ENCODE measurements around the gene PKD2.
"Not testable (repeated sequence)": the region's sequence is repeated elsewhere in the genome, so short reads cannot be mapped to it uniquely, and the experiment has no call there.

Gene PKD2

GRCh38 chr4:88070031-88070430 is 62.6 kb downstream of the PKD2 start:
- no peak for DNase-seq (ENCODE audit: low read depth in 3 of 3)

- DNase-seq (ENCODE audit: low read depth in 3 of 3): no peak
These were observed 67.9 kb downstream of the PKD2 start for GRCh38 chr4:88075336-88075735.

GRCh38 chr4:88077911-88078524 is 70.6 kb downstream of the PKD2 start:
- DNase-seq (ENCODE audit: low read depth in 3 of 3): no peak

GRCh38 chr4:88078579-88078978 is 71.1 kb downstream of the PKD2 start:
- no peak for DNase-seq (ENCODE audit: low read depth in 3 of 3)

- no peak for DNase-seq (ENCODE audit: low read depth in 3 of 3)
These were observed 73.2 kb downstream of the PKD2 start for GRCh38 chr4:88080626-88081025.

- no peak for DNase-seq (ENCODE audit: low read depth in 3 of 3)
These were observed 79.6 kb downstream of the PKD2 start for GRCh38 chr4:88087004-88087403.

GRCh38 chr4:88090898-88091297 is 83.5 kb downstream of the PKD2 start:
- no peak for DNase-seq (ENCODE audit: low read depth in 3 of 3)

- DNase-seq (ENCODE audit: low read depth in 3 of 3): no peak
These were observed 83.9 kb downstream of the PKD2 start for GRCh38 chr4:88091378-88091777.

- DNase-seq (ENCODE audit: low read depth in 3 of 3): no peak
These were observed 86.4 kb downstream of the PKD2 start for GRCh38 chr4:88093874-88094273.

GRCh38 chr4:88097301-88097700 is 89.9 kb downstream of the PKD2 start:
- DNase-seq (ENCODE audit: low read depth in 3 of 3): no peak

GRCh38 chr4:88097781-88098180 is 90.3 kb downstream of the PKD2 start:
- no peak for DNase-seq (ENCODE audit: low read depth in 3 of 3)

GRCh38 chr4:88098993-88099752 is 91.7 kb downstream of the PKD2 start:
- DNase-seq (ENCODE audit: low read depth in 3 of 3): no peak

- no peak for DNase-seq (ENCODE audit: low read depth in 3 of 3)
These were observed 93.7 kb downstream of the PKD2 start for GRCh38 chr4:88101165-88101564.

GRCh38 chr4:88102026-88102425 is 94.6 kb downstream of the PKD2 start:
- DNase-seq (ENCODE audit: low read depth in 3 of 3): no peak

- DNase-seq (ENCODE audit: low read depth in 3 of 3): no peak
These were observed 97.6 kb downstream of the PKD2 start for GRCh38 chr4:88104902-88105610.

GRCh38 chr4:88106205-88106604 is 98.8 kb downstream of the PKD2 start:
- no peak for DNase-seq (ENCODE audit: low read depth in 3 of 3)

- no peak for DNase-seq (ENCODE audit: low read depth in 3 of 3)
These were observed 100.1 kb downstream of the PKD2 start for GRCh38 chr4:88107406-88108107.

- not testable (repeated sequence) for DNase-seq (ENCODE audit: low read depth in 3 of 3)
These were observed 100.7 kb downstream of the PKD2 start for GRCh38 chr4:88108108-88108465.

GRCh38 chr4:88108747-88109122 is 101.3 kb downstream of the PKD2 start:
- no peak for DNase-seq (ENCODE audit: low read depth in 3 of 3)

- DNase-seq (ENCODE audit: low read depth in 3 of 3): no peak
These were observed 101.9 kb downstream of the PKD2 start for GRCh38 chr4:88109123-88109881.

- DNase-seq (ENCODE audit: low read depth in 3 of 3): no peak
These were observed 103.4 kb downstream of the PKD2 start for GRCh38 chr4:88110826-88111225.

- no peak for DNase-seq (ENCODE audit: low read depth in 3 of 3)
These were observed 105.4 kb downstream of the PKD2 start for GRCh38 chr4:88112856-88113255.

All from stimulated activated CD4-positive, alpha-beta T cell treated with anti-CD3 and anti-CD28 coated beads, TNF-alpha, amount 100 ng/mL, for 48 hours (primary cell).